ENCODE measurements around the gene PLOD2. TPM values are rescaled to one million over a fixed set of nuclear protein-coding genes. Genes with fewer than 3 reads are reported as not detected.

The PLOD2 gene
- total RNA-seq, 4 donors from 2014 or later, result 110 to 171 (median 156) TPM

- Histone ChIP-seq H3K9me3 (no peaks in the 10 kb centered on the region), H3K36me3 (no peaks in the 10 kb centered on the region), H3K4me3 (replicated peaks in 1 of 3) (peak overlapping the region; percentile 69 to 86 (median 70)), H3K4me1 (peaks cover 51 to 63% of the 10 kb centered on the region in 2 donors), H3K27me3 (no peaks in the 10 kb centered on the region), H3K27ac (peak overlapping the region; percentile 95 to 97 (median 96))
- peak in 5 of 6 experiments; percentile 24 to 54 (median 51) for TF ChIP-seq CTCF (IDR thresholded peaks at IDR 0.05)
- peak in 1 of 2 donors; percentile 69 for TF ChIP-seq POLR2A (IDR thresholded peaks at IDR 0.05)
- DNase-seq, result peak; percentile 73 to 76
- intact Hi-C loops (cut with DNase I), result no loop called here
- WGBS, 2 donors, result 0 to 2% methylated on average over 11 to 19 of the region's 35 CpGs
Observed at GRCh38 chr3:146160321-146160963, 542 bp downstream of the PLOD2 start.

GRCh38 chr3:146159616-146160320 lies 1.2 kb downstream of the PLOD2 start:
- intact Hi-C loops (cut with DNase I), result no loop called here

GRCh38 chr3:146159037-146159436 lies 1.9 kb downstream of the PLOD2 start:
- H3K4me3 ChIP-seq (replicated peaks in 1 of 3), result peak overlapping the region in 2 of 3 donors; percentile 70 to 86
- no peak for DNase-seq
- H3K27me3 ChIP-seq, result no peaks in the 10 kb centered on the region
- 39 to 40% methylated on average over 4 of the region's 4 CpGs for WGBS, 2 donors
- peaks cover 44 to 57% of the 10 kb centered on the region in 2 donors for H3K4me1 ChIP-seq
- peak overlapping the region; percentile 95 to 97 (median 96) for H3K27ac ChIP-seq
- no peak for TF ChIP-seq POLR2A (IDR thresholded peaks at IDR 0.05)
- intact Hi-C loops (cut with DNase I), result no loop called here
- no peaks in the 10 kb centered on the region for H3K9me3 ChIP-seq
- H3K36me3 ChIP-seq, result no peaks in the 10 kb centered on the region

More at GRCh38 chr3:146159616-146160320, 1.2 kb downstream of the PLOD2 start:
- DNase-seq, result no peak
- 4 to 6% methylated on average over 7 of the region's 7 CpGs for WGBS, 2 donors
- H3K9me3 ChIP-seq, result no peaks in the 10 kb centered on the region
- H3K36me3 ChIP-seq, result no peaks in the 10 kb centered on the region
- peak overlapping the region; percentile 95 to 97 (median 96) for H3K27ac ChIP-seq
- H3K27me3 ChIP-seq, result no peaks in the 10 kb centered on the region
- H3K4me3 ChIP-seq (replicated peaks in 1 of 3), result peak overlapping the region; percentile 69 to 86 (median 70)
- peaks cover 48 to 63% of the 10 kb centered on the region in 2 donors for H3K4me1 ChIP-seq
- TF ChIP-seq POLR2A (IDR thresholded peaks at IDR 0.05) (no peak), CTCF (IDR thresholded peaks at IDR 0.05) (no peak)

- Histone ChIP-seq H3K27ac (peak overlapping the region; percentile 95 to 97 (median 96)), H3K4me1 (peaks cover 40 to 52% of the 10 kb centered on the region in 2 donors), H3K4me3 (replicated peaks in 1 of 3) (no peak overlapping the region), H3K9me3 (no peaks in the 10 kb centered on the region), H3K36me3 (no peaks in the 10 kb centered on the region), H3K27me3 (no peaks in the 10 kb centered on the region)
- no peak for DNase-seq
- TF ChIP-seq POLR2A (IDR thresholded peaks at IDR 0.05), result no peak
- WGBS, 2 donors, result 43 to 56% methylated on average over 2 of the region's 2 CpGs
- intact Hi-C loops (cut with DNase I), result no loop called here
Observed at GRCh38 chr3:146157325-146158060, 3.5 kb downstream of the PLOD2 start.

- no peak for DNase-seq
- no peaks in the 10 kb centered on the region for H3K36me3 ChIP-seq
- intact Hi-C loops (cut with DNase I), result no loop called here
- H3K4me1 ChIP-seq, result peaks cover 40 to 52% of the 10 kb centered on the region in 2 donors
- TF ChIP-seq CTCF (IDR thresholded peaks at IDR 0.05) (no peak), POLR2A (IDR thresholded peaks at IDR 0.05) (no peak)
- peak overlapping the region; percentile 95 to 97 (median 96) for H3K27ac ChIP-seq
- 23 to 34% methylated on average over 3 of the region's 3 CpGs for WGBS, 2 donors
- no peaks in the 10 kb centered on the region for H3K9me3 ChIP-seq
- no peaks in the 10 kb centered on the region for H3K27me3 ChIP-seq
- H3K4me3 ChIP-seq (replicated peaks in 1 of 3), result peak overlapping the region in 2 of 3 donors; percentile 10 to 20
Observed at GRCh38 chr3:146156666-146157314, 4.2 kb downstream of the PLOD2 start.

All from thyroid gland (tissue), 4 donors.